ENCODE data around the gene FUZ. TPM values are rescaled to one million over a fixed set of nuclear protein-coding genes. Genes with fewer than 3 reads are reported as not detected.

Gene FUZ
- total RNA-seq, 1 donor from 2014 or later: 10.8 TPM

DNA sequence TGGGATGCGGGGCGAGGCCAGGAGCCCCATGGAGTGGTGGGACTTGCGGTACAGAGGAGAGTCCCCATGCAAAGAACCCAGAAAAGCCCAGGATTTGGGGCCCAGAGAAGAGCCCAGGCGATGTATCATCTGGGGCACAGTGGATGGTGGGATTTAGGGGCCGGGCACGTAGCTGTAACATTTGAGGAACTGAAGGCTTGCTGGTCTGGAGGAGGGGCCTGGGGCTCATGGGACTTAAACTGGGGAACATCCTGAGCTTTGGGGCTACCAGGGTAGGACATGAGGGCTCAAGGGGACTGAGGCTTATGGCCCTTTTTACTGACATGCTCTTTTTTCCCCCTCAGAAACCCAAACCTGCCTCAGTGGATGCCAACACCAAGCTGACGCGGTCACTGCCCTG is 18.5 kb upstream of the FUZ start:
- H3K27ac Mint-ChIP-seq (ENCODE audit: unreplicated experiment): no peak overlapping the region
- peaks cover 7% of the 10 kb centered on the region for H3K4me1 Mint-ChIP-seq (ENCODE audit: low read depth)
- H3K9me3 Mint-ChIP-seq (ENCODE audit: low read depth): no peaks in the 10 kb centered on the region
- no peaks in the 10 kb centered on the region for H3K27me3 Mint-ChIP-seq (ENCODE audit: low read depth)
- H3K4me3 Mint-ChIP-seq (ENCODE audit: unreplicated experiment): no peak overlapping the region
- H3K36me3 Mint-ChIP-seq (ENCODE audit: low read depth): peaks cover 25% of the 10 kb centered on the region
- no peak for DNase-seq (ENCODE audit: low spot score)
- TF ChIP-seq, protein P1, sequence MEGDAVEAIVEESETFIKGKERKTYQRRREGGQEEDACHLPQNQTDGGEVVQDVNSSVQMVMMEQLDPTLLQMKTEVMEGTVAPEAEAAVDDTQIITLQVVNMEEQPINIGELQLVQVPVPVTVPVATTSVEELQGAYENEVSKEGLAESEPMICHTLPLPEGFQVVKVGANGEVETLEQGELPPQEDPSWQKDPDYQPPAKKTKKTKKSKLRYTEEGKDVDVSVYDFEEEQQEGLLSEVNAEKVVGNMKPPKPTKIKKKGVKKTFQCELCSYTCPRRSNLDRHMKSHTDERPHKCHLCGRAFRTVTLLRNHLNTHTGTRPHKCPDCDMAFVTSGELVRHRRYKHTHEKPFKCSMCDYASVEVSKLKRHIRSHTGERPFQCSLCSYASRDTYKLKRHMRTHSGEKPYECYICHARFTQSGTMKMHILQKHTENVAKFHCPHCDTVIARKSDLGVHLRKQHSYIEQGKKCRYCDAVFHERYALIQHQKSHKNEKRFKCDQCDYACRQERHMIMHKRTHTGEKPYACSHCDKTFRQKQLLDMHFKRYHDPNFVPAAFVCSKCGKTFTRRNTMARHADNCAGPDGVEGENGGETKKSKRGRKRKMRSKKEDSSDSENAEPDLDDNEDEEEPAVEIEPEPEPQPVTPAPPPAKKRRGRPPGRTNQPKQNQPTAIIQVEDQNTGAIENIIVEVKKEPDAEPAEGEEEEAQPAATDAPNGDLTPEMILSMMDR (IDR thresholded peaks at IDR 0.05): no peak

DNA sequence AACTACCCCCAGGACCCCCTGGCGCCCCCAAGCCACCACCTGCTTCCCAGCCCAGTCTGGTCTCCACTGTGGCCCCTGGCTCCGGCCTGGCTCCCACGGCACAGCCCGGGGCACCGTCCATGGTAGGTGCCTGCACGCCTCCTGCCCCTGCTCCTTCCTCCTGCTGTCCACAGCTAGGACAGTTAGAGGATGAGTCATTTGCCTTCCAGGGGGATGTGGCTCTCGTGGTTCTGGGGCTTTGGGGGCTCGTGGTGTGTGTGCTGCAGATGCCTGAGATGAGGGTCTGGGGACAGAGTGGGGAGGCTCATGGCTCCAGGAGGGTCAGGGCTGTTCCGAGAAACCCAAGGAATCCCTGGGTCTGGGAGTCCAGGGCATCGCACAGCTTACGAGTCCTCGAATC is 17.7 kb upstream of the FUZ start:
- H3K4me1 Mint-ChIP-seq (ENCODE audit: low read depth): peaks cover 9% of the 10 kb centered on the region

DNA sequence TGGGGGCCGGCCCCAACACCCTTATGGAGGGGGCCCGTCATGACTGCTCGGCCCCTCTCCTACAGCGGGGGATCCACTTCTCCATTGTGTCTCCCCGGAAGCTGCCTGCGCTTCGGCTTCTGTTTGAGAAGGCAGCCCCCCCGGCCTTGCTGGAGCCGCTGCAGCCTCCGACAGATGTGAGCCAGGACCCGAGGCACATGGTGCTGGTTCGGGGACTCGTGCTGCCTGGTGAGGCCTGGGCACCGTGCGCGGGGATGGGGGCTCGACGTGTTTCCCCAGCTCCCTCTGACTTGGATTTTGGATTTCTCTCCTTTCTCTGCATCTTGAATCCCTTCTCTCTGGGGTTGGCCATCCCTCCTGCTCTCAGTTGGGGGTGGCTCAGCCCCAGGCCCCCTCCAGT is 16.6 kb upstream of the FUZ start:
- Mint-ChIP-seq H3K27me3 (ENCODE audit: low read depth) (no peaks in the 10 kb centered on the region), H3K4me3 (ENCODE audit: unreplicated experiment) (no peak overlapping the region), H3K36me3 (ENCODE audit: low read depth) (peaks cover 19% of the 10 kb centered on the region), H3K4me1 (ENCODE audit: low read depth) (peaks cover 9% of the 10 kb centered on the region), H3K9me3 (ENCODE audit: low read depth) (no peaks in the 10 kb centered on the region), H3K27ac (ENCODE audit: unreplicated experiment) (no peak overlapping the region)
- DNase-seq (ENCODE audit: low spot score): no peak
- TF ChIP-seq, protein P1 (IDR thresholded peaks at IDR 0.05): no peak

More for the DNA sequence above, 17.7 kb upstream of the FUZ start:
- Mint-ChIP-seq H3K4me3 (ENCODE audit: unreplicated experiment) (no peak overlapping the region), H3K27ac (ENCODE audit: unreplicated experiment) (no peak overlapping the region), H3K9me3 (ENCODE audit: low read depth) (no peaks in the 10 kb centered on the region), H3K27me3 (ENCODE audit: low read depth) (no peaks in the 10 kb centered on the region), H3K36me3 (ENCODE audit: low read depth) (peaks cover 25% of the 10 kb centered on the region)
- no peak for DNase-seq (ENCODE audit: low spot score)
- TF ChIP-seq, protein P1 (IDR thresholded peaks at IDR 0.05): no peak

DNA sequence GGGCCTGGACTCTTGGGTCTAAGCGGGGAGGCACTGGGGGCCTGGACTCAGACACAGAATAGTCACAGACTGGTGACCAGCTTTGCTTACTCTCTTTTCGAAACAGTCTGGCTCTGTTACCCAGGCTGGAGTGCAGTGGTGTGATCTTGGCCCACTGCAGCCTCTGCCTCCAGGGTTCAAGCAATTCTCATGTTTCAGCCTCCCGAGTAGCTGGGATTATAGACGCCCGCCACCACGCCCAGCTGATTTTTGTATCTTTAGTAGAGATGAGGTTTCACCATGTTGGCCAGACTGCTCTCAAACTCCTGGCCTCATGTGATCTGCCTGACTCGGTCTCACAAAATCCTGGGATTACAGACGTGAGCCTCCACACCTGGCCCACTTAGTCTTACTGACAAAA is 16.1 kb upstream of the FUZ start:
- Mint-ChIP-seq H3K4me3 (ENCODE audit: unreplicated experiment) (no peak overlapping the region), H3K27ac (ENCODE audit: unreplicated experiment) (no peak overlapping the region), H3K36me3 (ENCODE audit: low read depth) (peaks cover 18% of the 10 kb centered on the region), H3K27me3 (ENCODE audit: low read depth) (no peaks in the 10 kb centered on the region), H3K9me3 (ENCODE audit: low read depth) (no peaks in the 10 kb centered on the region), H3K4me1 (ENCODE audit: low read depth) (peaks cover 9% of the 10 kb centered on the region)
- no peak for DNase-seq (ENCODE audit: low spot score)
- TF ChIP-seq, protein P1 (IDR thresholded peaks at IDR 0.05): no peak

DNA sequence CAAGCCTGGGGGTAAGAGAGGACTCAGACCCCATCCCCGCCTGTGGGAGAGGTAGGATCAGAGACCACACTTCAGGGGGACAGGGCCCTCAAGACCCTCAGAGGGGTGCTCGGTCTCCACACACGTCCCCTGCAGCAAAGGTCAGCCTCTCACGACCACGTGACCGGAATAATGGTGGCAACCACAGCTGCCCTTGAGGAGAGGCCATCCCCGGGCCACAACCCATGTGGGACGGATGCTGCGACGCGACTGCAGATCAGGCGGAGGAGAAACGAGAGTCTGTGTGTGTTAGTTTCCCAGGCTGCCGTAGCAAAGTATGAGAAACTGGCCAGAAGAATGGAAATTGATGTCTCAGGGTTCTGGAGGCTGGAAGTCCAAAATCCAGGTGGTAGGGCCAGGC is 13.9 kb upstream of the FUZ start:
- H3K9me3 Mint-ChIP-seq (ENCODE audit: low read depth): no peaks in the 10 kb centered on the region
- no peak overlapping the region for H3K4me3 Mint-ChIP-seq (ENCODE audit: unreplicated experiment)
- DNase-seq (ENCODE audit: low spot score): no peak

More for the DNA sequence above, 13.9 kb upstream of the FUZ start:
- peaks cover 2% of the 10 kb centered on the region for H3K4me1 Mint-ChIP-seq (ENCODE audit: low read depth)
- H3K27me3 Mint-ChIP-seq (ENCODE audit: low read depth): no peaks in the 10 kb centered on the region
- TF ChIP-seq, protein P1 (IDR thresholded peaks at IDR 0.05): no peak
- H3K36me3 Mint-ChIP-seq (ENCODE audit: low read depth): peaks cover 14% of the 10 kb centered on the region
- H3K27ac Mint-ChIP-seq (ENCODE audit: unreplicated experiment): no peak overlapping the region
